GM04504 (cell line): ENCODE results near the gene SLC25A22.

Source experiments
- DNase-seq: peaks from one replicate; pipeline ENCODE4 v3.0.0-alpha.2; 2012; ENCODE audit warnings: low read depth

SLC25A22 gene

GRCh38 chr11:833849-834311 is 35.8 kb upstream of the SLC25A22 start:
- no peak for DNase-seq

- no peak for DNase-seq
These were observed 35.2 kb upstream of the SLC25A22 start for GRCh38 chr11:833114-833791.

- DNase-seq = no peak
These were observed 34.5 kb upstream of the SLC25A22 start, which contains the start of gene CD151 for GRCh38 chr11:832529-833113. CD151 (plus strand) TSS chr11:832952; CDS start chr11:836070, 3,118 bp downstream.

GRCh38 chr11:831961-832528 is 34.0 kb upstream of the SLC25A22 start:
- no peak for DNase-seq

DNA sequence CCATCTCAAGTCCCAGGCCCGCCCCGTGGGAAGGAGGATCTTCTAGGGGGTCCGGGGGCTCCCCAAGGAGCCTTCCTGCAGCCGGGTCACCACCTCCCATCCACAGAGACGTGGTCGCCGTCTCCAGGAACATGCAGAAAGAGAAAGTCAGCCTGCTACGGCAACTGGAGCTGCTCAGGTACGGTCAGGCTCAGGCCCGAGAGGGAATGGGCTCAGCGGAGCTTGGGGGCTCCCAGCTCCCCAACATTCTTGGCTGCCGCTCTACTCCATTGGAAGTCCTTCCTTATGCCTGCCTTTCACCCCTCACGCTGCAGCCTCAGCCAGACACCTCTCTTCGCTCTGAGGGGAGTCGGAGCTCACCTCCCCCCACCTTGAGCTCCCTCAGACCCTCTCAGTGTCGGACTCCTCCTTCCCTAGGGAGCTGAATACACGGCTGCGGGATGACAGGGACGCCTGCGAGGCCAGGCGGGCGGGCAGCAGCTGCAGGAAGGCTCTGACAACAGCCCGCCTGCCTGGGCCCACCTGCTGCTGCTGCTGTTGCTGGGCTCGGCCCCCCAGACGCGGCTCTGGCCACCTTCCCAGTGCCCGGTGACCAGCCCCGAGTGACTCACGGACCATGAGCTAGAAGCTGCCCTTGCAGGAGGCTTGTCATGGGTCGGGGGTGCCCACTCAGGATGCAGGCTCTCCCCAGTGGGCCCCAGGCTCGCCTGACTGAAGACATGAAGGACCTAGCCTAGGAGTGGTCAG is 33.2 kb upstream of the SLC25A22 start:
- DNase-seq = no peak

DNA sequence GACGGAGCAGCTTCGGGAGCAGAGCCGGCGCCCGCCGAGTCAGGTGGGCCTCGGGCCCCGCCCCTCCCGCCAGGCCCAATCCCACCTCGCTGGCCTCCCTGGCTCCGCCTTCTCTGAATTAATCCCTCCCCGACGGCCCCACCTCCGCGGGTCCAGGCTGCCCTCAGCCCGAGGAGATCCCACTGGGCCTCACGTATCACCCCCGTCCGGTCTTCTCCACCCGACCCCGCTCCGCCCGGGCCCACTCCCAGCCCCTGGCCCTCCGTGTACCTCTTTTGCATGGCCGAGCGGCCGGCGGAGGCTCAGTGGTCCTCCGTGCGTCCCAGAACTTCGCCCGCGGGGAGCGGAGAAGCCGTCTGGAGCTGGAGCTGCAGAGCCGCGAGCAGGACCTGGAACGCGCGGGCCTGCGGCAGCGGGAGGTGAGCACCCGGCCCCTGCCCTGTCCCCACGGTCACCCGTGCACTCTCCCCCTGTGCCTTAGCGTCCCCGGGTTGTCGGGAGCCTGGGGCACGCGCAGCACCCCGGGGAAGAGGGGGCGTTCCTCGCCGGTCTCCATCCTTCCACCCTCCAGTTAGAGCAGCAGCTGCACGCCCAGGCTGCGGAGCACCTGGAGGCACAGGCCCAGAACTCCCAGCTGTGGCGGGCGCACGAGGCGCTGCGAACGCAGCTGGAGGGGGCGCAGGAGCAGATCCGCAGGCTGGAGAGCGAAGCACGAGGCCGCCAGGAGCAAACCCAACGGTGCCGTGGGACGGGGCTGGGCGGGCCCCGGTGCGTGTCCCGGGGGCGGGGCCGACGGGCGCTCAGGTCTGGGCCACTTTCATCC is 32.4 kb upstream of the SLC25A22 start:
- no peak for DNase-seq

DNA sequence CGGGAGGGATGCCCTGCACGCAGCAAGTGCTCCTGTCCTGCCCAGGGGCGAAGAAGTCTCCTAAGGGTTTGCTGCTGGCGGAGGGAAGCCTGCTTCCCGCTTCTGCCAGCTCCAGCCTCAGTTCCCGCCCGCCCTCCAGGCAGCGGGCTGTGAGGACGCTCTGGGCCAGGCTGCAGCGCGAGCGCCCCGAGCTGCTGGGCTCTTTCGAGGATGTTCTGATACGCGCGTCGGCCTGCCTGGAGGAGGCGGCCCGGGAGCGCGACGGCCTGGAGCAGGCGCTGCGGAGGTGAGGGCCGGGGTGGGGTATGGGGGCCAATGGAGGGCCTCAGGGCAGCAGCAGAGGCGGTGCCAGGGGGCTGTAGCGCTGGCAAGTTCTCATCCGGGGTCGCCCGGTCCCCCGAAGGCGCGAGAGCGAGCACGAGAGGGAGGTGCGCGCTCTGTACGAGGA is 31.8 kb upstream of the SLC25A22 start:
- no peak for DNase-seq

GRCh38 chr11:829176-829846 is 31.2 kb upstream of the SLC25A22 start:
- DNase-seq = no peak

DNA sequence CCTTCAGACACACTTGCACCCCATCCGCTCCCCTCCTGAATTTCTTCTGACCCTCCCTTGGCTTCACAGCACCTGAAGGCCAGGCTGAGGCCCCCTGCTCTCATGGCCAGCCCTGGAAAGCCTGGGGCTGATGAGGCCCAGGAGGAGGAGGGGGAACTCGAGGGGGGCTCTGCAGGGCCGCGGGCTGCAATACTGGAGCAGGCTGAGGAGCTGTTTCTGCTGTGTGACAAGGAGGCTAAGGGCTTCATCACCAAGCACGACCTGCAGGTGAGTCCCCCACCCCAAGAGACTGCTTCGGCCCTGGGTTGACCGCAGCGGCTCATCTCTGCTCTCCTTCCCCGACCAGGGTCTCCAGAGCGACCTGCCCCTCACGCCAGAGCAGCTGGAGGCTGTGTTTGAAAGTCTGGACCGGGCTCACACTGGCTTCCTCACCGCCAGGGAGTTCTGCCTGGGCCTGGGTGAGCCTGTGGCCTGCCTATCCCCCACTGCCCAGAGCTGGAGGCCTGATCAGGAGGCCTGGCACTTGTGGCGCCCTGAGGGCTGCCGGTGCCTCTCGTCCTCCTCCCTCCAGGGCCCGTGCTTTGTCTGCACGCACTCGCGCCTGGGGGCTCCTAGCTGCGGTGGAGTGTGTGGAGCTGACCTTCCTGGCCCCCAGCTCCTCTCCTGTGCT is 30.6 kb upstream of the SLC25A22 start:
- no peak for DNase-seq

DNA sequence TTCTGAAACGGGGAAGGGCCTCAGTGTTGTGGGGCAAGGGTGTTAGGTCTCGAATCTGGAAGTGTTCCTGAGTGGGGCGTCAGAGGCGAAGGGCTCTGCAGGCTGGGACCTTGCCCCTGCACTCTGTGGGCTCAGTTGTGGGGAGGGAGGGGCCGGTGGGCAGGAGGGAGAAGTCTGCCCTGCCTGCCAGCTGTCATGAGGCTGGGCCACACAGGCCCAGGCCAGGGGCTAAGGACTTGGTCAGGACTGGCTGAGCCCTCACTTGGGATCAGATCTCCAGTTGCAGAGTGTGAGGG is 29.8 kb upstream of the SLC25A22 start, which contains the start of gene CRACR2B:
TSS of gene CRACR2B (plus strand) at position 23 of the 296 bp plus-strand sequence. CDS start 689 bp downstream, outside the sequence.
- DNase-seq = no peak

- no peak for DNase-seq
These were observed 29.2 kb upstream of the SLC25A22 start for GRCh38 chr11:827146-827896.

DNA sequence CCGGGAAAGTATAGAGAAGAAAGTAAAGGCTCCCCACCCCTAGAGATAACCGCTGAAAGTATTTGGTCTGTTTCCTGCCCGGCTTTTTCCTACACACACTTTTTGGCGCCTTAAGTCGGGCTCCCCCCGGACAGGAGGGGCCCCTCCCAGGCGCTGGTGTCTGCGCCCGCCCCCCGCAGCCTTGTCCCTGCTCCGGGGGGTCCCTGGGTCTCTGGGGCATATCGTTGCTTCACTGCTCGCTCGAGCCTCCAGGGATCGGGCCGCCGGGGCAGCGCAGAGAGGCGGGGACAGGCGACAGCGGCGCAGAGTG is 28.7 kb upstream of the SLC25A22 start:
- DNase-seq = no peak

DNA sequence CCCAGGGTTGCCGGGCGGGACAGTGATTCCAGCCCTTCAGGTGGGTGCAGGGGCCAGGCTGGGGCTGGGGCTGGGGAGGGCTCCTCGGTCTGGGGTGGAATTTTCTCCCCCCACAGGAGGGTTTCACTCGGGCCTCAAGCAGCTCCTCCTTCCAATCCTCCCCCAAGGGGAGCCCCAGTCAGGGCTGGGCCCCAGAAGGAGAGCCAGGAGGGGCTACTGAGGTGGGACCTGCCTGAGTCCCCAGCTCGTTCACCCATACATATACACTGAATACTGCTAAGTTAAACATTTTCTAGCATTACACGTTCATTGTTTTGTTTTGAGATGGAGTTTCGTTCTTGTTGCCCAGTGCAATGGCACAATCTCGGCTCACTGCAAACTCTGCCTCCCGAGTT is 28.1 kb upstream of the SLC25A22 start:
- DNase-seq = no peak

DNA sequence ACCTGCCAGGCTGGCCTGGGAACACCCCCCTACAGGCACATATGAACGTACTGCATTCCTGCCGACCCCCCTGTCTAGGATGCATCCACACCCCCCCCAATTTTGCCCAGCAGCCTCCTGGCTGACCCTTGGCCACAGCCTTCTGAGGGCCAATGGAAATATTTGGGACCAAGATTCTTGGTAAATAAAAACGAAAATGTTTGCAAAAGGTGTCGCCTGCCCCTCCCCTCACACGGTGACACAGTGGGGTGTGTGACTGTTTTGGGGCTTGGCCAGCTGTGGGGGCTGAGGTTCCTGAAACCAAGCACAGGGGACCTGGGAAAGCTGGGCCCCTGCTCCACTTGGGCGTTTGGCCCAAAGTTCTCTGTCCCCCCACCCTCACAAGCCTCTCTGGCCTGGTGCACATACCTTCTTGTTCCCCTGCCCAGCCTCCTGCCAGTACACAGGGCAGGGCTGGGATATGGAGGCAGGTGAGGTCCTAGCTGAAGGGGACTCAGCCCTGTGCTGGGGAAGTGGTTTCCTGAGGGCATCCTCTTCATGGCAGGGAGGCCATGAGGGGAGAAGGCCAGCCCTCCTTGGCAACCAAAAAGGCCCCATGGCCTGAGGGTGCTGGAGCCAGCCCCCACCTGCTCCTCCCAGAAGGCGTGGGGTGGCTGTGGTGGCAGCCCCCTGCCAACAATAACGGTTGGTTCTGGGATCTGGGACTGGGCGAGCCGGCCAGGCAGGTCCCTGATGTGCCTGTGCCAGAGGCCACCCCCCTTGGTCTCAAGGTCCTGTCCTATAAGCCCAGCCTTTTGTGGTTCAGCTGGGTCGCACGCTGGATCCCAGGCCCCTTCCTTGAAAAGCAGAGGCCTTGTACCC is 27.5 kb upstream of the SLC25A22 start:
- DNase-seq = no peak

DNA sequence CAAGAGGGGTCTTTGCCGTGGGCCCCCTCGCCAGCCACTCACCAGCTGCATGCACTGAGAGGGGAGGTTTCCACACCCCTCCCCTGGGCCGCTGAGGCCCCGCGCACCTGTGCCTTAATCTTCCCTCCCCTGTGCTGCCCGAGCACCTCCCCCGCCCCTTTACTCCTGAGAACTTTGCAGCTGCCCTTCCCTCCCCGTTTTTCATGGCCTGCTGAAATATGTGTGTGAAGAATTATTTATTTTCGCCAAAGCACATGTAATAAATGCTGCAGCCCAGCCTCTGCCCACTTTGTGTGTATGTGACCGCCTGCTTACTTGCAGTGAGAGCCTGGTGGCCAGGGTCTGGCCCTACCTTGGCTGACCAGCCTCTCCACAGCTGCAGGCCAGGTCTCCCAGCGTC is 26.9 kb upstream of the SLC25A22 start:
- no peak for DNase-seq

DNA sequence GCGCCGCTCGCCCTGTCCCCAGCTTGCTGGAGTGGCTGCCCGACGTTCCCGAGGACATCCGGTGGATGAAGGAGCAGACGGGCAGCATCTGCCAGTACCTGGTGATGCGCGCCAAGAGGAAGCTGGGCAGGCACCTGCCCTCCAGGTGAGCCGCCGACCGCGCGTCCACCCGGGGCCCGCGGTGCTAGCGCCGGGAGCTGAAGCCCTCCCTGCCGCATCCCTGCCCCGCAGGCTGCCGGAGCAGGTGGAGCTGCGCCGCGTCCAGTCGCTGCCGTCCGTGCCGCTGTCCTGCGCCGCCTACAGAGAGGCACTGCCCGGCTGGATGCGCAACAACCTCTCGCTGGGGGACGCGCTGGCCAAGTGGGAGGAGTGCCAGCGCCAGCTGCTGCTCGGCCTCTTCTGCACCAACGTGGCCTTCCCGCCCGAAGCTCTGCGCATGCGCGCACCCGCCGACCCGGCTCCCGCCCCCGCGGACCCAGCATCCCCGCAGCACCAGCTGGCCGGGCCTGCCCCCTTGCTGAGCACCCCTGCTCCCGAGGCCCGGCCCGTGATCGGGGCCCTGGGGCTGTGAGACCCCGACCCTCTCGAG is 26.3 kb upstream of the SLC25A22 start:
- no peak for DNase-seq

DNA sequence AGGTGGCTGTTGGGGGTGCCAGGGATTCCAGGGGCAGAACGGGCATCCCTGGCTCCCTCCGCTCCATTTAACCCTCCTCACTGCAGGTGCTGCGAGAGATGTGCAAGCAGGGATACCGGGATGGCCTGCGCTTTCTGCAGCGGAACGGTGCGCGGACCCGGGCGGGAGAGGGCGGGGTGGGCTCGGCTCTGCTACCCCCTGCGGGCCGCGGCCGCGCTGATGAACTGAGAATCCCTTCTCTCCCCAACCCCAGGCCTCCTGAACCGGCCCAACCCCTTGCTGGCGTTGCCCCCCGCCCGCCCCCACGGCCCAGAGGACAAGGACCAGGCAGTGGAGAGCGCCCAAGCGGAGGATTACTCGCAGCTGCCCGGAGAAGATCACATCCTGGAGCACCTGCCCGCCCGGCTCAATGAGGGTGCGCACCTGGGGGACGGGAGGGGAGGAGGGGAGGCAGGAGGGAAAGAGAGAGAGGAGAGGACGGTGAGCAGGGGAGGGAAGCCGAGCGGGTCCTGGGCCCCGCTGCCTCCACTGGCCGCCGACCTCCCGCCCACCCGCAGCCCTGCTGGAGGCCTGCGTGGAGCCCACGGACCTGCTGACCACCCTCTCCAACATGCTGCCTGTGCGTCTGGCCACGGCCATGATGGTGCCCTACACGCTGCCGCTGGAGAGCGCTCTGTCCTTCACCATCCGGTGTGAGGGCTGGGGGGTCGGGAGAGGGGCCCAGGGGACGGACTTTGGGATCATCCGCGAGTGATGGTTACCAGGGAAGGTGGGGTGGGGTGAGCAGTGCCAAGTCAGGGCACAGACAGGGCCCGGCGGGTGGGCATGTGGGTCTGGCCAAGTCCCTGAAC is 25.6 kb upstream of the SLC25A22 start:
- DNase-seq = no peak
